ENCODE results near the gene RAPGEF2. TPM values are rescaled to one million over a fixed set of nuclear protein-coding genes. Genes with fewer than 3 reads are reported as not detected.

The RAPGEF2 gene
- total RNA-seq, 1 experiment from 2014 or later, result 12.7 TPM

DNA sequence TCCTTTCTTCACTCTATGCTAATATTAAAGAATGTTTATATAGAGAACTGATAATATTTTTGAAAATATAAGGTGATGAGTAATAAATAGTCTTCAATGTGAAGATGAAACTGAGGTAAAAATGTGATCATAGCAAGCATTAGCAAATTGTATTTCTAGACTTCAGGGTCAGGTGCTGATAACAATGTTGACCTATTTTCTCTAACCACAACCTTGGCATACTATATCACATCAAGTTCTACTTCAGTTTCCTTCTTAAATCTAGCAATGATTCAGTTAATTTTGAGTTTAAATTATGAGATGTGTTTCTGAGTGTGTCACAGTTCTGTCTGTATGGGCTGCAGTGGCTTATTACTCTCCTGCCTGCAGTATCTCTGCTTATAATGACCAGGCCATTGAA lies 209.4 kb downstream of the RAPGEF2 start:
- no peak for DNase-seq (ENCODE audit: low read depth)

- DNase-seq (ENCODE audit: low read depth), result peak; percentile 54
Measured at GRCh38 chr4:159315879-159316278, 213.0 kb downstream of the RAPGEF2 start.

DNA sequence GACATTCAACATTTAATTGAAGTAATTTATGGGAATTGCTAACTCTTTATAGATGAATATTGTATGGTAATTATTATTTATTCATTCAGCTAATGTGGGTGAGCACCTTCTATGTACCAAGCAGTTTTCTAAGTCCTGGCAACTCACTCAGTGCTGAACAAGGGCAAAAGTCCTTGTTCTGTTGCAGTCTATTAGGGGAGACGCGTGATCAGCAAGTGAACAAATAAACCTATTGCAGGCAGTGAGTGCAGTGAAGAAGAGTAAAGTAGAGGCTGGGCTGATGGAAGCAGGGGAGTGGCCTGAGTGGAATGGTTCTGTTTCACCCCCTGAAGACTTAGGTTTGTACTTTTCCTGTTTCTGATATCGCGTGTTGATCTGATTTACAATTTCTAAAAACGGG lies 214.3 kb downstream of the RAPGEF2 start:
- no peak for DNase-seq (ENCODE audit: low read depth)

- DNase-seq (ENCODE audit: low read depth), result no peak
Measured at GRCh38 chr4:159319027-159319426, 216.1 kb downstream of the RAPGEF2 start.

- DNase-seq (ENCODE audit: low read depth), result no peak
Measured at GRCh38 chr4:159326480-159326879, 223.6 kb downstream of the RAPGEF2 start.

DNA sequence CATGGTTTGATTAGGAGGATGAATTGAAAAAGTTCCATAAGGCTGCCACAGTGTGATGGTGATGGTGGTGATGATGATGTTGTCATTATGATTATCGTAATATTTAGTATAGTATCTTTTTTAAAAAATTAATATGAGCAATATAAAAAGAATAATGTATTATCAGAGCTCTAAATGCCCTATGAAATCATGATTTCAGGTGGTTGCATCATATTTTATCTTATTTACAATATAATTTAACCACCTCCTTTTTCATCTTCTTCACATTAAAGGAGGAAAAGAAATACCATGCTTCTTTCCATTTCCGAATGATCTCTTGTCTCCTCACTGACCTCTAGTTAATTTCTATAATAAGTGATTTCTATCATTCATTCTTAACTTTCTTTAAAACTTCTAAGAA lies 225.9 kb downstream of the RAPGEF2 start:
- no peak for DNase-seq (ENCODE audit: low read depth)

GRCh38 chr4:159334461-159334860 lies 231.6 kb downstream of the RAPGEF2 start:
- DNase-seq (ENCODE audit: low read depth), result no peak

DNA sequence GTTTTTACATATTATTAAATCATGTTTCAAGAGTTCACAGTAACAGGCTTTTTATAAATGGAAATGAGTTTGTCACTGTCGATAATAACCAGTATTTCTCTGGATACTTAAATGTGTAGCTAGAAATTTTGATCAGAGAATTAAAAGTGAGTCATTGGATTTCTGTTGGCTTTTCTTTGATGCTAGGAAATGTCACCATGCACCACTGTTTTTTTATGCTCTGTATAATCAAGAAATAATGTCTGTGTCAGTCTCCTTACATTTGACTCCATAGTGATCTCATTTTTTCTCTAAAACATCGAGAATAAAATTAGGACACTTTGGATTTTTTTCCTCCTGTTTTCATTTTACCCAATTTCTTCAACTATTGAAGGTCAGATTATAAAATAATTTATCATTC lies 234.2 kb downstream of the RAPGEF2 start:
- DNase-seq (ENCODE audit: low read depth), result no peak

DNA sequence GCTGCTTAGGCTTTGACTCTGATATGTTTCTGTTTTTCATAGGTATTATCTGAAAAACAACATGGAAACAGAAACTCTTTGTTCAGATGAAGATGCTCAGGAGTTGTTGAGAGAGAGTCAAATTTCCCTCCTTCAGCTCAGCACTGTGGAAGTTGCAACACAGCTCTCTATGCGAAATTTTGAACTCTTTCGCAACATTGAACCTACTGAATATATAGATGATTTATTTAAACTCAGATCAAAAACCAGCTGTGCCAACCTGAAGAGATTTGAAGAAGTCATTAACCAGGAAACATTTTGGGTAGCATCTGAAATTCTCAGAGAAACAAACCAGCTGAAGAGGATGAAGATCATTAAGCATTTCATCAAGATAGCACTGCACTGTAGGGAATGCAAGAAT lies 238.6 kb downstream of the RAPGEF2 start:
- DNase-seq (ENCODE audit: low read depth), result no peak

GRCh38 chr4:159342374-159342773 lies 239.5 kb downstream of the RAPGEF2 start:
- no peak for DNase-seq (ENCODE audit: low read depth)

DNA sequence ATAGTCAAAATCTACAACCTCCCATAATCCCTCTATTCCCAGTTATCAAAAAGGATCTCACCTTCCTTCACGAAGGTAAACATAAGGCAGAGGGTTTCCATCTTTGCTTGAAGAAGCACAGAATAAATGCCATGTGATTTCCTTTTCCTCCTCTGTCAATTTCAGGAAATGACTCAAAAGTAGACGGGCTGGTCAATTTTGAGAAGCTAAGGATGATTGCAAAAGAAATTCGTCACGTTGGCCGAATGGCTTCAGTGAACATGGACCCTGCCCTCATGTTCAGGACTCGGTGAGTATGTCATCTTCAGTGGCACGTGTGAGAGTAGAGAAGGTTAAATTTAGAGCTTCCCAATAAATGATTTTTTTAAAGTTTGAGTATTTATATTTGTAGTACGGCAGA lies 240.2 kb downstream of the RAPGEF2 start:
- no peak for DNase-seq (ENCODE audit: low read depth)

- DNase-seq (ENCODE audit: low read depth), result no peak
Measured at GRCh38 chr4:159344877-159345276, 242.0 kb downstream of the RAPGEF2 start.

DNA sequence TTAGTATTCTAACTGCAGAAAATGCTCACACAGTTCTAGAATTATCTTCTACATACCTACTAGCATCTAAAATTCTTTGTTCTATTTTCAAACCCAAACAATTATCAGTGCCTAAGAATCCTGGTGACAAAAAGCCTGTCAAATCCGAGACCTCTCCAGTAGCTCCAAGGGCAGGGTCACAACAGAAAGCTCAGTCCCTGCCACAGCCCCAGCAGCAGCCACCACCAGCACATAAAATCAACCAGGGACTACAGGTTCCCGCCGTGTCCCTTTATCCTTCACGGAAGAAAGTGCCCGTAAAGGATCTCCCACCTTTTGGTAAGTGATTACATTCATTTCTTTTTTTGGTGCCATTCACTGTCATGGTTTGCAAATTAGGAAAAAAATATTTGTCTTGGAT lies 243.8 kb downstream of the RAPGEF2 start:
- DNase-seq (ENCODE audit: low read depth), result no peak

DNA sequence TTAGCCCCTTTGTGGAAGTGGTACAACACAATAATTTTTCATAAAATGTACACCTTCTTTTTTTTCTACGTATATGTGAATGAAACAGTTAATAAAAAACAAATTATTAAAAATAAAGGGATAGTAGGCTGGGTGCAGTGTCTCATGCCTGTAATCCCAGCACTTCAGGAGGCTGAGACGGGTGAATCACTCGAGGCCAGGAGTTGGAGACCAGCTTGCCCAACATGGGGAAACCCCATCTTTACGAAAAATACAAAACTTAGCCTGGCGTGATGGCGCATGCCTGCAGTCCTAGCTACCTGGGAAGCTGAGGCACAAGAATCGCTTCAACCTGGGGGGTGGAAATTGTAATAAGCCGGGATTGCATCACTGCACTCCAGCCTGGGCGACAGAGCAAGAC lies 244.9 kb downstream of the RAPGEF2 start:
- DNase-seq (ENCODE audit: low read depth), result no peak

DNA sequence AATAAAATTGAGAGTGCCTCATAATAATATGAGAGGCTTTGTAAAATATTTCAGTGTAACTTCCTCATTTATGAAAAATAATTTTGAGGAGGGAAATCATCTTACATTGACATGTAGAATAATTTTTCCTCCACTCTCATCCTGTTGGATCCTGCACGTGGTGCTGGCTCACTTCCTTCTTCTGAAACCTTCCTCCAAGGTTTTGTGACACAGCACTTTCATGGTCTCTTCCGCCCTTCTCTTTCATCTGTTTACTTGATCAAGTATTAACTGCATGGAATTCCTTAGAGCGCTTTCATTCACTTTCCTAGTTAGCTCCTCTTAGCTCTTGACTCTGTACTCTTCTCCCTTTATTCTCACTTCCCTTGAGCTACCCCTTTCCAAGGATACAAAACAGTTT lies 246.5 kb downstream of the RAPGEF2 start:
- no peak for DNase-seq (ENCODE audit: low read depth)

DNA sequence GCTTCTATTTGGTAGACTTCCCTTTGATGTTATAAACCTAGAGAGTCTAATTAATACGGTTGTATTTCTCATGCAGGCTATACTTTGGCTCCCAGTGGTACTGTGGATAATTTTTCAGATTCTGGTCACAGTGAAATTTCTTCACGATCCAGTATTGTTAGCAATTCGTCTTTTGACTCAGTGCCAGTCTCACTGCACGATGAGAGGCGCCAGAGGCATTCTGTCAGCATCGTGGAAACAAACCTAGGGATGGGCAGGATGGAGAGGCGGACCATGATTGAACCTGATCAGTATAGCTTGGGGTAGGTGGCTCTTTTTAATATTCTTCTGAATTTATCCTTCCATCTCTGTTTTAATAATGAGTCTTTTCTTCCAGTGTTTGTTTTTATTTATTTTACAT lies 249.7 kb downstream of the RAPGEF2 start:
- no peak for DNase-seq (ENCODE audit: low read depth)

- no peak for DNase-seq (ENCODE audit: low read depth)
Measured at GRCh38 chr4:159353422-159354116, 250.7 kb downstream of the RAPGEF2 start.

DNA sequence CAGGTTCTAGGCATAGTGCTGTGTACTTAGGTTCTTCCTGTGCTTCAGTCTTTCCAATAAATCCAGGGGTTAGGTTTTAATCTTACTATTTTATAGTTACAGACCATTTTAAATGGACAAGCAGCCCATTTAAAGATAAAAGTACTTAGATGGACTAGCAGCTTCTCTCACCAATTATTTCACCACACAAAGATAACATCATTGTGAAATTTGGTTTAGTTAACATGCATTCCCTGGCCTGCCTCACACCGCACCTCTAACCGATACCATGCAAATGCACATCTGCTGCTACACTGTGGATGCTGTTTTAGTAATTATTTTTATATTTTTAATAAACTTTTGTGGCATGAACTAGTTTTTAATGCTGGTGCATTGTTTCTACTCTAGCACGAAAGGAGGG lies 252.6 kb downstream of the RAPGEF2 start:
- no peak for DNase-seq (ENCODE audit: low read depth)

GRCh38 chr4:159357350-159357749 lies 254.5 kb downstream of the RAPGEF2 start:
- no peak for DNase-seq (ENCODE audit: low read depth)

DNA sequence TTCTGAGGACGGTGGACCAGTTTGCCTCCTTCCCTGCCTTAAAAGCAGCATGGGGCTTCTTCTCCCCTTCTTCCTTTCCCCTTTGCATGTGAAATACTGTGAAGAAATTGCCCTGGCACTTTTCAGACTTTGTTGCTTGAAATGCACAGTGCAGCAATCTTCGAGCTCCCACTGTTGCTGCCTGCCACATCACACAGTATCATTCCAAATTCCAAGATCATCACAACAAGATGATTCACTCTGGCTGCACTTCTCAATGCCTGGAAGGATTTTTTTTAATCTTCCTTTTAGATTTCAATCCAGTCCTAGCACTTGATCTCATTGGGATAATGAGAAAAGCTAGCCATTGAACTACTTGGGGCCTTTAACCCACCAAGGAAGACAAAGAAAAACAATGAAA lies 255.3 kb downstream of the RAPGEF2 start:
- peak; percentile 32 for DNase-seq (ENCODE audit: low read depth)

GRCh38 chr4:159360549-159360948 lies 257.7 kb downstream of the RAPGEF2 start:
- DNase-seq (ENCODE audit: low read depth), result peak; percentile 76

GRCh38 chr4:159363361-159363760 lies 260.5 kb downstream of the RAPGEF2 start:
- peak; percentile 13 for DNase-seq (ENCODE audit: low read depth)

DNA sequence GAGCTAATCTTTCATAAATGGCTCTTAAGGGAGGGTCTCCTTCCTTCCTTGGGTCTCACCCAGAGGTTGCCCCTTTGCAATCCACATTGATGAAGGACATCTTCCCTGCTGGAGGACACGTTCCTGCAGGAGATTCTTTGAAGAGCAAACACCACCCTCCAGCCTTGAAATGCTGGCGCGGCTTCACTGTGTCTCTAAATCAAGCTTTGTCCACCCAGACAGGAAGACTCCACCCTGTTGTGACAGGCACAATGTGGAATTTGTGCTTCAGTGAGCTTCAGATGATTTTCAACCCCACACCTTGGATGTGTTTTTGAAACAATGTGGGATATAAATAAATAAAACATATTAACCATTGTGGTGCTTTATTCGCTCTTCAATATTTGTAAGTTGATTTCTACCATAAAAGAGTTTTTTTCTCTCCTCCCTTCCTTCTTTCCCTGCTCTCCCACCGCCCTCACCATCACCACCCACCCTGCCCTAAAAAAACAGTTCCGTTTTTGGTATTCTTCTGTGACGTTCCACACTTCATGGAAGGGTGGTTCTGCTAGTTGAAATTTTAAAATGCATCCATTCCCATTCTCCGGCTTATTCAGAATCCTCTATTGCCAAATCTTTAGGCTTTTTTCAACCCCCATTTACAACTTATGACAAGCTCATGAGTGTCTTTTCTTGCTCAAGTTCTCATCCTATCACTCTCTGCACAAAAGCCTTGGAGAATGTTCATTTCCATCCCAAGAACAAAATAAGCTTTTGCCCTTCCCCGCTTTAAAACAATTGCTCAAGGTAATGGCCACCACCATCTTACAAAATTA lies 264.3 kb downstream of the RAPGEF2 start:
- peak; percentile 23 for DNase-seq (ENCODE audit: low read depth)

DNA sequence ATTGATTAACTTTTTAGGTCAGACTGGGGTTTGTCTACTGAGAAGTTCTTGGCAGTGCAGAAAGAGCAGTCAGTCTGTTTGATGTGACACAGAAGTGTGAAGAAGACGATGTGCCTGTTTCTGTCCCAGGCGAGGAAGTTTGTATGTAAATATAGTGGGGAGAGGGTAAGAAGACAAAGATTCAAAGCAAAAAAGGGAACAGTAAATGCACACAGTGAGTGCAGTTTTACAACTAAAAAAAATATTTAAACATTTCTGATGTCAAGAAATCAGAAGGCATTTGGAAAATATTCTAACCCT lies 264.9 kb downstream of the RAPGEF2 start:
- no peak for DNase-seq (ENCODE audit: low read depth)

Data from RPMI7951 (cell line).